Kidney tubule cell (primary cell): ENCODE measurements around the gene SLC22A31.
"Not testable (repeated sequence)": the region's sequence is repeated elsewhere in the genome, so short reads cannot be mapped to it uniquely, and the experiment has no call there.

Source experiments
- DNase-seq: peaks from one replicate; pipeline ENCODE4 v3.0.0-alpha.2; 2018; ENCODE audit warnings: low spot score

Gene SLC22A31

GRCh38 chr16:89200124-89200849 lies at the start of gene SLC22A31:
TSS of gene SLC22A31 (minus strand) at chr16:89200537. CDS start at chr16:89200501, 36 bp downstream.
- DNase-seq = no peak

GRCh38 chr16:89248196-89248982 lies 48.1 kb upstream of the SLC22A31 start:
- no peak for DNase-seq

- DNase-seq = not testable (repeated sequence)
These were observed 47.4 kb upstream of the SLC22A31 start for GRCh38 chr16:89247734-89248075.

- DNase-seq = peak; percentile 83
These were observed 46.8 kb upstream of the SLC22A31 start for GRCh38 chr16:89246903-89247733.

GRCh38 chr16:89246383-89246902 lies 46.1 kb upstream of the SLC22A31 start:
- no peak for DNase-seq

GRCh38 chr16:89244754-89245153 lies 44.4 kb upstream of the SLC22A31 start:
- no peak for DNase-seq

GRCh38 chr16:89244264-89244663 lies 43.9 kb upstream of the SLC22A31 start:
- not testable (repeated sequence) for DNase-seq

GRCh38 chr16:89243664-89244063 lies 43.3 kb upstream of the SLC22A31 start:
- no peak for DNase-seq

- no peak for DNase-seq
These were observed 42.5 kb upstream of the SLC22A31 start for GRCh38 chr16:89242795-89243200.

GRCh38 chr16:89241187-89242007 lies 41.1 kb upstream of the SLC22A31 start:
- peak; percentile 73 for DNase-seq

- DNase-seq = no peak
These were observed 37.4 kb upstream of the SLC22A31 start for GRCh38 chr16:89237733-89238132.

- DNase-seq = no peak
These were observed 33.5 kb upstream of the SLC22A31 start for GRCh38 chr16:89233678-89234490.

GRCh38 chr16:89232107-89232506 lies 31.8 kb upstream of the SLC22A31 start:
- DNase-seq = no peak

- DNase-seq = no peak
These were observed 29.9 kb upstream of the SLC22A31 start for GRCh38 chr16:89230255-89230654.

GRCh38 chr16:89224665-89225064 lies 24.3 kb upstream of the SLC22A31 start:
- DNase-seq = no peak

GRCh38 chr16:89222931-89223330 lies 22.6 kb upstream of the SLC22A31 start:
- no peak for DNase-seq

- no peak for DNase-seq
These were observed 21.3 kb upstream of the SLC22A31 start for GRCh38 chr16:89221604-89222003.

GRCh38 chr16:89219365-89219764 lies 19.0 kb upstream of the SLC22A31 start:
- no peak for DNase-seq

GRCh38 chr16:89217388-89218191 lies 17.3 kb upstream of the SLC22A31 start, which contains the start of gene ZNF778:
TSS of gene ZNF778 (plus strand) at chr16:89217703. CDS start at chr16:89221128, 3,425 bp downstream.
- peak; percentile 82 for DNase-seq

GRCh38 chr16:89217138-89217387 lies 16.7 kb upstream of the SLC22A31 start:
- no peak for DNase-seq
